Lung (tissue), 12 donors: ENCODE data around the gene ARPC1A. TPM values are rescaled to one million over a fixed set of nuclear protein-coding genes. Genes with fewer than 3 reads are reported as not detected.
"Not testable (repeated sequence)": the region's sequence is repeated elsewhere in the genome, so short reads cannot be mapped to it uniquely, and the experiment has no call there.

Experiments used
- ATAC-seq: fragments of 200-7000 bp; cut with Tn5 transposase; one replicate; pipeline ENCODE4 v1.9.1; 2020; ENCODE audit warnings: moderate number of reproducible peaks; ENCODE audit not compliant: insufficient read depth, low FRiP score
- DNase-seq, 3 donors: peaks; one replicate each; pipeline ENCODE4 v3.0.0-alpha.2; 2013 to 2017
- H3K27ac ChIP-seq, 2 donors: one replicate each; pipeline ENCODE4 v1.5.1; 2013; ENCODE audit warnings: mild to moderate bottlenecking in 2 of 2, moderate library complexity in 2 of 2, control low read depth in 1 of 2, inconsistent platforms in 1 of 2, low read depth in 1 of 2, low read length in 1 of 2
- H3K27me3 ChIP-seq, 3 donors: one replicate each; pipeline ENCODE4 v1.5.1; 2013; ENCODE audit warnings: low read length in 2 of 3; ENCODE audit not compliant: control insufficient read depth in 3 of 3, insufficient read depth in 3 of 3
- H3K36me3 ChIP-seq, 4 donors: one replicate each; pipeline ENCODE4 v1.5.1; 2013; ENCODE audit warnings: low read length in 4 of 4, mild to moderate bottlenecking in 1 of 4, moderate library complexity in 1 of 4; ENCODE audit not compliant: control insufficient read depth in 4 of 4, insufficient read depth in 4 of 4
- H3K4me1 ChIP-seq, 5 donors: one replicate each; pipeline ENCODE4 v1.5.1; 2013; ENCODE audit warnings: low read length in 5 of 5, mild to moderate bottlenecking in 2 of 5, moderate library complexity in 1 of 5; ENCODE audit not compliant: control insufficient read depth in 5 of 5, insufficient read depth in 5 of 5
- H3K4me3 ChIP-seq: one replicate; pipeline ENCODE4 v1.5.1; 2013; ENCODE audit warnings: mild to moderate bottlenecking, control low read depth, moderate library complexity
- H3K9ac ChIP-seq, 2 donors: one replicate each; pipeline ENCODE4 v1.5.1; 2013; ENCODE audit warnings: low read length in 2 of 2, control low read depth in 1 of 2; ENCODE audit not compliant: insufficient read depth in 1 of 2
- H3K9me3 ChIP-seq, 4 donors: one replicate each; pipeline ENCODE4 v1.5.1; 2013; ENCODE audit warnings: low read length in 3 of 4, mild to moderate bottlenecking in 1 of 4, moderate library complexity in 1 of 4; ENCODE audit not compliant: control insufficient read depth in 4 of 4, insufficient read depth in 3 of 4
- WGBS, 2 donors: extraction: QIAGEN DNeasy Blood & Tissue Kit; methylation state at CpG; one replicate each; pipeline ENCODE4 v1.1.7; 2013; 5-methylcytosine and 5-hydroxymethylcytosine counted together
- polyA plus RNA-seq, 2 donors: library from polyadenylated mRNA; stranded (reverse); fragments of 200-250 nt; gene quantifications; one replicate each; pipeline ENCODE4 v1.2.1, GENCODE V29; 2013
- total RNA-seq, 2 donors: library from RNA; depleted of rRNA in 1 of 2; stranded (reverse); fragments of >200 nt in 1 of 2; gene quantifications; one replicate each; pipeline ENCODE4 v1.2.1, GENCODE V29; 2014 to 2021
- TF ChIP-seq, protein P1 (sequence below): IDR thresholded peaks from 2 replicates; pipeline ENCODE4 v1.5.1; 2012; ENCODE audit warnings: mild to moderate bottlenecking; ENCODE audit errors: control extremely low read depth, extremely low read depth
- donor health status: control.
- donor health status: control.
- donor health status: Bipolar disorder and iron deficiency.
- donor health status: healthy.
- donor health status: DM: yes; HTN: yes; CAD: no.

Gene ARPC1A
- total and polyA plus RNA-seq, 4 donors, result 71.3 to 212 (median 120) TPM

DNA sequence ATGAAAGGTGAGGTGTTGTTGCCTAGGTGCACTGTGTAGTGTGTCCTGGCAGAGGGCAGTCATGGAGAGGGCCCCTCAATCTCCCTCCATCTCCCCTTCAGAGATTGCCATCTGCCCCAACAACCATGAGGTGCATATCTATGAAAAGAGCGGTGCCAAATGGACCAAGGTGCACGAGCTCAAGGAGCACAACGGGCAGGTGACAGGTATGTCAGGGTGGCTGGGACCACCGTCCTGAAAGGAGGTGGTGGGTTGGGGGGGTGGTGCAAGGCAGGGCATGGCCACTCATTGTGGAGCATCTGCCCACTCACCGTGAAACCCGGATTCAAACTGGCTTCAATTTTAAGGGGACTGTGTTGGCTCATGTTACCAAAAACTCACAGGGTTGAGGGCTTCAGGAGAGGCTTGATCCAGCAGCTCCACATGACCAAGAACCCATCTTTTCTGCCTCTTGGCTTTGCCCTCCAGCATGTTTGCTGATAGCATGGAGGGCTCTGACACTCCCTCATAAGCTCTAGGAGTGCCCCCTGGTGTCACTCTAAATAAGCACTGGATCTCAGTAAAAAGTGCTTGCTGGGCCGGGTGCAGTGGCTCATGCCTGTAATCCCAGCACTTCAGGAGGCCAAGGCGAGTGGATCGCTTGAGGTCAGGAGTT, 61.0 kb downstream of the ARPC1A start:
- TF ChIP-seq, protein P1, sequence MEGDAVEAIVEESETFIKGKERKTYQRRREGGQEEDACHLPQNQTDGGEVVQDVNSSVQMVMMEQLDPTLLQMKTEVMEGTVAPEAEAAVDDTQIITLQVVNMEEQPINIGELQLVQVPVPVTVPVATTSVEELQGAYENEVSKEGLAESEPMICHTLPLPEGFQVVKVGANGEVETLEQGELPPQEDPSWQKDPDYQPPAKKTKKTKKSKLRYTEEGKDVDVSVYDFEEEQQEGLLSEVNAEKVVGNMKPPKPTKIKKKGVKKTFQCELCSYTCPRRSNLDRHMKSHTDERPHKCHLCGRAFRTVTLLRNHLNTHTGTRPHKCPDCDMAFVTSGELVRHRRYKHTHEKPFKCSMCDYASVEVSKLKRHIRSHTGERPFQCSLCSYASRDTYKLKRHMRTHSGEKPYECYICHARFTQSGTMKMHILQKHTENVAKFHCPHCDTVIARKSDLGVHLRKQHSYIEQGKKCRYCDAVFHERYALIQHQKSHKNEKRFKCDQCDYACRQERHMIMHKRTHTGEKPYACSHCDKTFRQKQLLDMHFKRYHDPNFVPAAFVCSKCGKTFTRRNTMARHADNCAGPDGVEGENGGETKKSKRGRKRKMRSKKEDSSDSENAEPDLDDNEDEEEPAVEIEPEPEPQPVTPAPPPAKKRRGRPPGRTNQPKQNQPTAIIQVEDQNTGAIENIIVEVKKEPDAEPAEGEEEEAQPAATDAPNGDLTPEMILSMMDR, result no peak
- ATAC-seq (no peak), DNase-seq (no peak)
- WGBS, 2 donors, result 91 to 93% methylated on average over 9 of the region's 9 CpGs
- Histone ChIP-seq H3K36me3 (peaks cover 0 to 57% (median 4%) of the 10 kb centered on the region in 4 donors), H3K27ac (no peak overlapping the region), H3K9ac (no peak overlapping the region), H3K4me1 (peaks cover 0 to 4% (median 0%) of the 10 kb centered on the region in 5 donors), H3K4me3 (no peak overlapping the region), H3K27me3 (no peaks in the 10 kb centered on the region), H3K9me3 (no peaks in the 10 kb centered on the region)

DNA sequence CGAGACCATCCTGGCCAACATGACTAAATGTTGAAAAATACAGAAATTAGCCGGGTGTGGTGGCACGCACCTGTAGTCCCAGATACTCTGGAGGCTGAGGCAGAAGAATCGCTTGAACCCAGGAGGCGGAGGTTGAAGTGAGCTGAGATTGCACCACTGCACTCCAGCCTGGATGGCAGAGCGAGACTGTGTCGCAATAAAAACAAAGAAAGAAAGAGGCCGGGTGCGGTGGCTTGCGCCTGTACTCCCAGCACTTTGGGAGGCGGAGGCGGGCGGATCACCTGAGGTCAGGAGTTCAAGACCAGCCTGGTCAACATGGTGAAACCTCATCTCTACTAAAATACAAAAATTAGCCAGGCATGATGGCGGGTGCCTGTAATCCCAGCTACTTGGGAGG, 61.5 kb downstream of the ARPC1A start:
- not testable (repeated sequence) for H3K4me3 ChIP-seq, DNase-seq, H3K4me1 ChIP-seq, H3K27me3 ChIP-seq, H3K27ac ChIP-seq, ATAC-seq, H3K9me3 ChIP-seq, H3K9ac ChIP-seq
- WGBS, 2 donors, result 71% methylated on average over 14 of the region's 14 CpGs
- H3K36me3 ChIP-seq, result peaks cover 0 to 55% (median 4%) of the 10 kb centered on the region in 4 donors

DNA sequence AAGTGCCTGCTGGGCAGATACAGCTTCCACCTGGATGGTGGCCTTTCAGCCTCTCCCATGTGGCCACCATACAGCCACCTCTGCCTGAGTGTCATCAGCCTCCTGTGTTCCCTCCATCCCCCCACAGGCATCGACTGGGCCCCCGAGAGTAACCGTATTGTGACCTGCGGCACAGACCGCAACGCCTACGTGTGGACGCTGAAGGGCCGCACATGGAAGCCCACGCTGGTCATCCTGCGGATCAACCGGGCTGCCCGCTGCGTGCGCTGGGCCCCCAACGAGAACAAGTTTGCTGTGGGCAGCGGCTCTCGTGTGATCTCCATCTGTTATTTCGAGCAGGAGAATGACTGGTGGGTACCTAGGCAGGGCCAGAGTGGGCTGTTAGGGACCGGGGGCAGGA, 62.2 kb downstream of the ARPC1A start:
- Histone ChIP-seq H3K4me1 (peaks cover 0 to 10% (median 4%) of the 10 kb centered on the region in 5 donors), H3K36me3 (peaks cover 0 to 57% (median 4%) of the 10 kb centered on the region in 4 donors), H3K9me3 (no peaks in the 10 kb centered on the region), H3K9ac (no peak overlapping the region), H3K27me3 (no peaks in the 10 kb centered on the region), H3K27ac (no peak overlapping the region), H3K4me3 (no peak overlapping the region)
- ATAC-seq, result no peak
- no peak for DNase-seq
- 97 to 98% methylated on average over 20 of the region's 20 CpGs for WGBS, 2 donors
- TF ChIP-seq, protein P1, result no peak

DNA sequence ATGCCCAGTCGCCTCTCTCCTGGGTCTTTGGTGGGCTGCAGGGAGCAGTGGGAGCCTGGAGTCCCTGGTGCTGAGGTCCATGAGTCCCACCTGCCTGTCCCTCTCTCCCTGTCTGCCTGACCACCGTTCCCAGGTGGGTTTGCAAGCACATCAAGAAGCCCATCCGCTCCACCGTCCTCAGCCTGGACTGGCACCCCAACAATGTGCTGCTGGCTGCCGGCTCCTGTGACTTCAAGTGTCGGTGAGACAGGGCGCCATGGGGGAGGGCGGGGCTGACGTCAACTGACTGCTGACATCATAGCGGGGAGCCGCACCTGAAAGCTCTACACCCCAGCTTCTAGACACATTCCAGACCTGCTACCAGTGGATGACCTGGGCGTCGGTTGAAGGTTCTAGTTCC, 64.1 kb downstream of the ARPC1A start:
- ATAC-seq (no peak), DNase-seq (no peak)
- Histone ChIP-seq H3K4me1 (peaks cover 2 to 15% (median 10%) of the 10 kb centered on the region in 5 donors), H3K27me3 (no peaks in the 10 kb centered on the region), H3K27ac (no peak overlapping the region), H3K9me3 (no peaks in the 10 kb centered on the region), H3K36me3 (peaks cover 0 to 62% (median 4%) of the 10 kb centered on the region in 4 donors), H3K9ac (no peak overlapping the region), H3K4me3 (no peak overlapping the region)
- 94 to 96% methylated on average over 13 of the region's 13 CpGs for WGBS, 2 donors
- TF ChIP-seq, protein P1, result no peak
